Loucy (cell line): ENCODE measurements around the gene CORO2A.
A peak's percentile ranks its signal among the peaks of the same experiment; 100 is the strongest.

Source experiments
- H2AFZ ChIP-seq: fragments of 200-600 bp; sonication (generic); 2 replicates; pipeline ENCODE4 v1.6.0; 2016; ENCODE audit warnings: antibody characterized with exemption, mild to moderate bottlenecking, low read length, moderate library complexity
- H3F3A ChIP-seq: fragments of 200-600 bp; 2 replicates; pipeline ENCODE4 v1.6.0; 2016; ENCODE audit warnings: antibody characterized with exemption, low read depth, mild to moderate bottlenecking
- H3K27me3 ChIP-seq: fragments of 200-600 bp; sonication (generic); 2 replicates; pipeline ENCODE4 v1.6.1; 2014; ENCODE audit warnings: low read length, mild to moderate bottlenecking; ENCODE audit not compliant: insufficient read depth, poor library complexity, severe bottlenecking
- H3K36me3 ChIP-seq: fragments of 200-600 bp; sonication (generic); 2 replicates; pipeline ENCODE4 v1.6.1; 2016; ENCODE audit warnings: low read length; ENCODE audit not compliant: insufficient read depth
- H3K4me1 ChIP-seq: fragments of 200-600 bp; sonication (generic); 2 replicates; pipeline ENCODE4 v1.5.1; 2014; ENCODE audit warnings: low read length, mild to moderate bottlenecking; ENCODE audit not compliant: insufficient read depth, poor library complexity, severe bottlenecking
- H3K4me2 ChIP-seq: fragments of 200-600 bp; sonication (generic); 2 replicates; pipeline ENCODE4 v1.6.0; 2014; ENCODE audit warnings: antibody characterized with exemption, low read length, low read depth, mild to moderate bottlenecking; ENCODE audit not compliant: poor library complexity, severe bottlenecking
- H3K4me3 ChIP-seq: fragments of 200-600 bp; sonication (generic); 2 replicates; pipeline ENCODE4 v1.5.1; 2014; ENCODE audit warnings: low read length, mild to moderate bottlenecking, mixed read lengths; ENCODE audit not compliant: poor library complexity, severe bottlenecking
- H3K79me2 ChIP-seq: fragments of 200-600 bp; sonication (generic); 2 replicates; pipeline ENCODE4 v1.6.1; 2014; ENCODE audit warnings: low read length; ENCODE audit not compliant: insufficient read depth
- H3K9ac ChIP-seq: fragments of 200-600 bp; sonication (generic); 2 replicates; pipeline ENCODE4 v1.6.0; 2014; ENCODE audit warnings: mild to moderate bottlenecking, low read depth, low read length, moderate library complexity; ENCODE audit not compliant: poor library complexity, severe bottlenecking
- H3K9me2 ChIP-seq: fragments of 200-600 bp; sonication (generic); replicated peaks from 2 replicates; pipeline ENCODE4 v1.6.1; 2016; ENCODE audit warnings: low read depth, low read length, mixed read lengths
- H3K9me3 ChIP-seq: fragments of 200-600 bp; sonication (generic); 2 replicates; pipeline ENCODE4 v1.6.1; 2014; ENCODE audit warnings: mild to moderate bottlenecking, antibody characterized with exemption, low read length, low read depth; ENCODE audit not compliant: insufficient read depth
- H4K20me1 ChIP-seq: fragments of 200-600 bp; sonication (generic); 2 replicates; pipeline ENCODE4 v1.6.0; 2014; ENCODE audit warnings: antibody characterized with exemption, low read length, mild to moderate bottlenecking; ENCODE audit not compliant: insufficient read depth, poor library complexity, severe bottlenecking
- CTCF ChIP-seq: fragments of 200-600 bp; sonication (generic); conservative IDR thresholded peaks from 2 replicates; pipeline ENCODE4 v1.5.1; 2014; ENCODE audit warnings: mild to moderate bottlenecking, antibody characterized with exemption, low read length
- EZH2phosphoT487 ChIP-seq: fragments of 200-600 bp; IDR thresholded peaks from 2 replicates; pipeline ENCODE4 v1.6.1; 2018; ENCODE audit warnings: antibody characterized with exemption, mild to moderate bottlenecking, moderate library complexity, borderline replicate concordance

The CORO2A gene

GRCh38 chr9:98101416-98101815 lies 91.0 kb downstream of the CORO2A start:
- H3K27me3 ChIP-seq, result no peaks in the 10 kb centered on the region
- peak overlapping the region; percentile 78 for H3K4me2 ChIP-seq
- H2AFZ ChIP-seq, result no peak overlapping the region
- peaks cover 50% of the 10 kb centered on the region for H3K4me1 ChIP-seq
- peaks cover 21% of the 10 kb centered on the region; the same call in 1 of the 2 replicates for H3K36me3 ChIP-seq
- peak overlapping the region; percentile 67 for H3K9ac ChIP-seq
- H3F3A ChIP-seq, result peaks cover 14% of the 10 kb centered on the region
- TF ChIP-seq EZH2phosphoT487 (no peak), CTCF (no peak)
- no peaks in the 10 kb centered on the region for H4K20me1 ChIP-seq
- H3K9me2 ChIP-seq, result no peaks in the 10 kb centered on the region
- H3K4me3 ChIP-seq, result peak overlapping the region; percentile 62
- no peaks in the 10 kb centered on the region for H3K9me3 ChIP-seq
- H3K79me2 ChIP-seq, result peaks cover 3% of the 10 kb centered on the region; the same call in 1 of the 2 replicates

GRCh38 chr9:98100456-98100855 lies 92.0 kb downstream of the CORO2A start:
- peaks cover 46% of the 10 kb centered on the region for H3K4me1 ChIP-seq
- H3F3A ChIP-seq, result peaks cover 14% of the 10 kb centered on the region
- H3K4me2 ChIP-seq, result peak overlapping the region; percentile 34
- no peaks in the 10 kb centered on the region for H3K9me3 ChIP-seq
- H3K9me2 ChIP-seq, result no peaks in the 10 kb centered on the region
- peak overlapping the region; percentile 29 for H3K9ac ChIP-seq
- no peaks in the 10 kb centered on the region for H3K27me3 ChIP-seq
- no peak overlapping the region for H3K4me3 ChIP-seq
- TF ChIP-seq EZH2phosphoT487, result no peak
- TF ChIP-seq CTCF, result no peak
- peaks cover under 1% of the 10 kb centered on the region; the same call in 1 of the 2 replicates for H3K79me2 ChIP-seq
- no peaks in the 10 kb centered on the region for H4K20me1 ChIP-seq
- no peak overlapping the region for H2AFZ ChIP-seq
- H3K36me3 ChIP-seq, result peaks cover 24% of the 10 kb centered on the region; the same call in 1 of the 2 replicates

- TF ChIP-seq EZH2phosphoT487, result no peak
- no peak for TF ChIP-seq CTCF
- H3K4me1 ChIP-seq, result peaks cover 43% of the 10 kb centered on the region
- no peaks in the 10 kb centered on the region for H4K20me1 ChIP-seq
- H3K9me3 ChIP-seq, result no peaks in the 10 kb centered on the region
- H3K79me2 ChIP-seq, result no peaks in the 10 kb centered on the region; the same call in 1 of the 2 replicates
- no peak overlapping the region for H2AFZ ChIP-seq
- H3F3A ChIP-seq, result peaks cover 14% of the 10 kb centered on the region
- no peaks in the 10 kb centered on the region for H3K27me3 ChIP-seq
- peak overlapping the region; percentile 29 for H3K9ac ChIP-seq
- peaks cover 27% of the 10 kb centered on the region; the same call in 1 of the 2 replicates for H3K36me3 ChIP-seq
- no peaks in the 10 kb centered on the region for H3K9me2 ChIP-seq
- peak overlapping the region; percentile 34 for H3K4me2 ChIP-seq
- H3K4me3 ChIP-seq, result no peak overlapping the region
These were observed 92.5 kb downstream of the CORO2A start for GRCh38 chr9:98099898-98100297.
